Activated naive CD4-positive, alpha-beta T cell treated with anti-CD3 and anti-CD28 coated beads, Interleukin-2, amount 10 ng/mL, durations not matched to agents 5 hours and 36 hours (primary cell): ENCODE results near the gene MPP7. TPM values are rescaled to one million over a fixed set of nuclear protein-coding genes. Genes with fewer than 3 reads are reported as not detected.

ENCODE experiments used
- microRNA-seq: library from miRNA; unstranded; fragments of <30 nt; microRNA quantifications from one replicate; pipeline ENCODE4 v1.2.0, GENCODE V29; 2022; ENCODE audit warnings: borderline microRNAs expressed, borderline replicate concordance
- total RNA-seq, 2 experiments: library from RNA; stranded (reverse); gene quantifications; one replicate each; pipeline ENCODE4 v1.2.3, GENCODE V29; 2021

Gene MPP7
- total RNA-seq = 10 to 100 TPM; 24.0 to 24.4 TPM

GRCh38 chr10:28302638-28303488, at the start of gene MPP7:
Gene MPP7 (minus strand): TSS chr10:28303064. CDS start chr10:28238604, 64,460 bp downstream.

Small RNA genes lying within 50 kb of the gene (microRNA-seq; reads per million reads assigned to microRNA genes)
- not detected for gene MIR8086

Other genes starting within 250 kb of the MPP7 start
- gene WAC, start 230.1 kb upstream of the MPP7 start, total RNA-seq = 100 to 1,000 TPM; 128 to 130 TPM